ENCODE data around the gene CETP.
"Not testable (repeated sequence)": the region's sequence is repeated elsewhere in the genome, so short reads cannot be mapped to it uniquely, and the experiment has no call there.

Gene CETP

DNA sequence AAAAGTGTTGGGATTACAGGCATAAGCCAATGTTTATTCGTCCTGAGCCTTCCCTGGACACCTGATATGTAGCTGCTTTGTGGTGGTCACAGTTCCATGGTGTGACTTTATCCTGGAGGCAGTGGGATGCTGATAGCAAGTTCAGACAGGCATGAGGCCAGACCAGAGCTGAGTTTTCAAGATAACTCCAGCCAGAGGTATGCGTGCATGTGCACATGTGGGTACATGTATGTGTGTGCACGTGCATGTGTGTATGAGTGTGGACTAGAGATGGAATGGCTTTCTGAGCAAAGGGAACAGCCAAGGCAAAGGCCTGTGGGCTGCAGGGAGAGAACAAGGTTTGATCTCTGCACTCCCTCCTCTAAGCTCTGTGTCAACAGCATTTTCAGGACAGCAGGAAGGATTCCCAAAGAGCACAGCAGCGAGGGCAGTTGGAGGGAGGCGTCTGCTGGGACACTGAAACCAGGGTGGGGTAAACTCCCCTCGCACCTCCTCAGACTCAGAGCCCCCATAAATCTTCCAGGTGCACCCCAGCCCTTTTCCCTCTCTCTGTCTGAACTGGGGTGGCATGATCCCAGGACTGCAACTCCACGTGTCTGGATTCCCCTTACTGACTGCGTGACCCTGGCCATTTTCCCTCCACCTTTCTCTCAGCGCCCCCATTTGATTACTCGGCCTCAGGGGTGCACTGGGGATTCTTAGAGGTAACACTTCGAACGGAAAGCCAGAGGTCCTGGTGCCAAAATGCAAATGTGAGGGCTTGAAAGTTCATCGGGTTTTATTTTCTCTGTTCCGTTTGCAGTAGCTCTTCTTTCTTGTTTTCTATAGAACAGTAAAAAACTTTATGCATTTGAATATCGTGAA, 42.9 kb downstream of the CETP start:
- no peaks in the 10 kb centered on the region for H3K27me3 ChIP-seq (ENCODE audit: control insufficient read depth in 1 of 2, insufficient read depth in 2 of 2, low read length in 2 of 2)
- H3K4me1 ChIP-seq (ENCODE audit: control insufficient read depth in 1 of 2, insufficient read depth in 2 of 2, low read length in 2 of 2), result peaks cover 9 to 13% of the 10 kb centered on the region in 2 donors
- H3K4me3 ChIP-seq (ENCODE audit: low read depth in 1 of 2, low read length in 2 of 2), result no peak overlapping the region
- peaks cover 8 to 9% of the 10 kb centered on the region in 2 donors for H3K36me3 ChIP-seq (ENCODE audit: control insufficient read depth in 1 of 2, insufficient read depth in 2 of 2, low read length in 2 of 2)
- no peak overlapping the region for H3K27ac ChIP-seq (ENCODE audit: low read depth, low read length)
- no peaks in the 10 kb centered on the region for H3K9me3 ChIP-seq (ENCODE audit: control insufficient read depth in 1 of 2, low read length in 2 of 2)
- H3K9ac ChIP-seq (ENCODE audit: low read depth in 1 of 2, low read length in 2 of 2), result no peak overlapping the region

DNA sequence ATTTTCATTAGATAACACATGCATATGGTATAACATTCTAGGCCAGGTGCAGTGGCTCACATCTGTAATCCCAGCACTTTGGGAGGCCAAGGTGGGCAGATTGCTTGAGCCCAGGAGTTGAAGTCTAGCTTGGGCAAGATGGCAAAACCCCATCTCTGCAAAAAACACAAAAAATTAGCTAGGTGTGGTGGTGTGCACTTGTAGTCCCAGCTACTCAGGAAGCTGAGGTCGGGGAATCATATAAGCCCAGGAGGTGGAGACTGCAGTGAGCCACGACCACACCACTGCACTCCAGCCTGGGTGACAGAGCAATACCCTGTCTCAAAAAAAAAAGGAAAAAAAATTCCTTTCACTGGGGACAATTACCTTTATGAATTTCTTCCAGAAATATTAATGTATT, 43.8 kb downstream of the CETP start:
- H3K9ac ChIP-seq (ENCODE audit: low read depth in 1 of 2, low read length in 2 of 2); H3K4me1 ChIP-seq (ENCODE audit: control insufficient read depth in 1 of 2, insufficient read depth in 2 of 2, low read length in 2 of 2); H3K27ac ChIP-seq (ENCODE audit: low read depth, low read length); H3K27me3 ChIP-seq (ENCODE audit: control insufficient read depth in 1 of 2, insufficient read depth in 2 of 2, low read length in 2 of 2); H3K36me3 ChIP-seq (ENCODE audit: control insufficient read depth in 1 of 2, insufficient read depth in 2 of 2, low read length in 2 of 2); H3K4me3 ChIP-seq (ENCODE audit: low read depth in 1 of 2, low read length in 2 of 2); H3K9me3 ChIP-seq (ENCODE audit: control insufficient read depth in 1 of 2, low read length in 2 of 2): not testable (repeated sequence)

DNA sequence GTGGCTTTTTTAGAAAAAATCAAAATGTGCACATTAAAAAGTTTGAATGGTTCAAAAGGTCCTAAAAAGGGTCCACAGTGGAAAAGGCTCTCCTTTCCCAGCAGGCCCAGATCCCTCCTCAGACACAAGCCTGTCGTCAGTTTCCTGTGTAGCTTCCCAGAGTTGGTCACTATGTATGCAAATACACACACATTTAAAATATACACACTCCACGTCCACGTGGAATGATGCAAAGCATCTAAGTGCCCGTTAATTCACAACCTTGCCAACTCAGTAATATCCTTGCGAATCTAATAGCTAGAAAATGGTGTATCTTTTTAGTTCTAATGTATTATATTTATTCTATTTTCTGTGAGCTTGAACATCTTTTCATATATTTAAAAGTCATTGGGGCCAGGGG, 45.3 kb downstream of the CETP start:
- no peaks in the 10 kb centered on the region for H3K27me3 ChIP-seq (ENCODE audit: control insufficient read depth in 1 of 2, insufficient read depth in 2 of 2, low read length in 2 of 2)
- H3K36me3 ChIP-seq (ENCODE audit: control insufficient read depth in 1 of 2, insufficient read depth in 2 of 2, low read length in 2 of 2), result peaks cover 8 to 9% of the 10 kb centered on the region in 2 donors
- H3K4me1 ChIP-seq (ENCODE audit: control insufficient read depth in 1 of 2, insufficient read depth in 2 of 2, low read length in 2 of 2), result no peaks in the 10 kb centered on the region
- no peak overlapping the region for H3K27ac ChIP-seq (ENCODE audit: low read depth, low read length)
- no peak overlapping the region for H3K4me3 ChIP-seq (ENCODE audit: low read depth in 1 of 2, low read length in 2 of 2)
- H3K9ac ChIP-seq (ENCODE audit: low read depth in 1 of 2, low read length in 2 of 2), result no peak overlapping the region
- no peaks in the 10 kb centered on the region for H3K9me3 ChIP-seq (ENCODE audit: control insufficient read depth in 1 of 2, low read length in 2 of 2)

DNA sequence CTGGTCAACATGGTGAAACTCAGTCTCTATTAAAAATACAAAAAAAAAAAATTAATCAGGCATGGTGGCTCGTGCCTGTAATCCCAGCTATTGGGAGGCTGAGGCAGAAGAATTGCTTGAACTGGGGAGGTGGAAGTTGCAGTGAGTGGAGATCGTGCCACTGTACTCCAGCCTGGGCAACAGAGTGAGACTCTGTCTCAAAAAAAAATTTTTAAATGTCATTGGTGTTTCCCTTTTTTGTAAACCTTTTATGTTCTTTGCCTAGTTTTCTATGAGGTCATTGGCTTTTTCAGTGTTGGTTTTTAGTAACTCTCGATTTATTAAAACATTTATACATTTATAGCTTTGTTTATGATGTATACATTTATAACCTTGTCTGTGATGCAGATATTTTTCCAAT, 45.8 kb downstream of the CETP start:
- Histone ChIP-seq H3K9me3 (ENCODE audit: control insufficient read depth in 1 of 2, low read length in 2 of 2) (no peaks in the 10 kb centered on the region), H3K36me3 (ENCODE audit: control insufficient read depth in 1 of 2, insufficient read depth in 2 of 2, low read length in 2 of 2) (peaks cover 8 to 9% of the 10 kb centered on the region in 2 donors), H3K4me3 (ENCODE audit: low read depth in 1 of 2, low read length in 2 of 2) (no peak overlapping the region), H3K9ac (ENCODE audit: low read depth in 1 of 2, low read length in 2 of 2) (no peak overlapping the region), H3K27ac (ENCODE audit: low read depth, low read length) (no peak overlapping the region), H3K4me1 (ENCODE audit: control insufficient read depth in 1 of 2, insufficient read depth in 2 of 2, low read length in 2 of 2) (no peaks in the 10 kb centered on the region), H3K27me3 (ENCODE audit: control insufficient read depth in 1 of 2, insufficient read depth in 2 of 2, low read length in 2 of 2) (no peaks in the 10 kb centered on the region)

DNA sequence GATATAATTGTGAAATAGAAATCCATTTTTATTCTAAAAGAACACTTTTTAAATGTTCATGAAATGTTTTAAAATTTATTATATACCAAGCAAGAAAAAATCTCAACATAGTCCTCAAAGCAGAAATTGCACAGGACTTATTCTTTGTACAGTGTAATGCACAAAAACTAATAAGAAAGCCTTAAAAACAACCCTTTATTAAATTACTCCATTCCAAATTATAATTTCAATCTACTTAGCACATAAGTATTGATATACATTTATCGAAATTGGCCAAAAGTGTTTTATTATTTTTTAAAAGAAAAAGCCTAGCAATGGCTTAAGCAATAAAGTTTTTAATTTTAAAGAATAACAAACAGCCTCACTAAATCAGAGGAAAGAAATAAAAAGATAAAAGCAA, 46.7 kb downstream of the CETP start:
- Histone ChIP-seq H3K4me1 (ENCODE audit: control insufficient read depth in 1 of 2, insufficient read depth in 2 of 2, low read length in 2 of 2) (no peaks in the 10 kb centered on the region), H3K9ac (ENCODE audit: low read depth in 1 of 2, low read length in 2 of 2) (no peak overlapping the region), H3K27ac (ENCODE audit: low read depth, low read length) (no peak overlapping the region), H3K4me3 (ENCODE audit: low read depth in 1 of 2, low read length in 2 of 2) (no peak overlapping the region), H3K36me3 (ENCODE audit: control insufficient read depth in 1 of 2, insufficient read depth in 2 of 2, low read length in 2 of 2) (peaks cover 8 to 9% of the 10 kb centered on the region in 2 donors), H3K9me3 (ENCODE audit: control insufficient read depth in 1 of 2, low read length in 2 of 2) (no peaks in the 10 kb centered on the region), H3K27me3 (ENCODE audit: control insufficient read depth in 1 of 2, insufficient read depth in 2 of 2, low read length in 2 of 2) (no peaks in the 10 kb centered on the region)

DNA sequence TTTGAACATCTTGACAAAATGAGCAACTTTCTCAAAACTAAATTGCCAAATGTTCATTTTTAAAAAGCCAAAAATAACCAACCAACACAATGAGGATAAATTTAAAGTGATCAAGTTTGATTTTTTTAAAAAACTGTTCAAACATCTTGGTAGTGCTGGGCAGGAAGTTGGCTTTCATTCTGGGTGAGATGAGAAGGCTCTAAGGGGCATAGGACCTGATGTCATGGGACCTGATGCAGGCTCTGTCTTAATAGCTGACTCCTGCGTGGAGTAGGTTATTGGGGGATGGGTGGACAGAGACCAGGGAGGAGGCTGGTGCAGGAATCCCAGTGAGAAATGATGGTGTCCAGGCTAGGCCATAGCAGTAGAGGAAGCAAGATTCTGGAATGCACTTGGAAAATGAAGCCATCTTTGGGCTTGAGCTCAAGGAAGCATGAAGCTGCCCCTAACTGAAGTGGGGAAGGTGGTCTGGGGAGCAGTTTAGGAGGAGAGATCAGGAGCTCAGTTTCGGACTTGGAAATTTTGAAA, 48.0 kb downstream of the CETP start:
- Histone ChIP-seq H3K9ac (ENCODE audit: low read depth in 1 of 2, low read length in 2 of 2) (no peak overlapping the region), H3K4me3 (ENCODE audit: low read depth in 1 of 2, low read length in 2 of 2) (no peak overlapping the region), H3K27me3 (ENCODE audit: control insufficient read depth in 1 of 2, insufficient read depth in 2 of 2, low read length in 2 of 2) (no peaks in the 10 kb centered on the region), H3K27ac (ENCODE audit: low read depth, low read length) (no peak overlapping the region), H3K36me3 (ENCODE audit: control insufficient read depth in 1 of 2, insufficient read depth in 2 of 2, low read length in 2 of 2) (peaks cover 2 to 4% of the 10 kb centered on the region in 2 donors), H3K4me1 (ENCODE audit: control insufficient read depth in 1 of 2, insufficient read depth in 2 of 2, low read length in 2 of 2) (peaks cover 3 to 6% of the 10 kb centered on the region in 2 donors), H3K9me3 (ENCODE audit: control insufficient read depth in 1 of 2, low read length in 2 of 2) (no peaks in the 10 kb centered on the region)

DNA sequence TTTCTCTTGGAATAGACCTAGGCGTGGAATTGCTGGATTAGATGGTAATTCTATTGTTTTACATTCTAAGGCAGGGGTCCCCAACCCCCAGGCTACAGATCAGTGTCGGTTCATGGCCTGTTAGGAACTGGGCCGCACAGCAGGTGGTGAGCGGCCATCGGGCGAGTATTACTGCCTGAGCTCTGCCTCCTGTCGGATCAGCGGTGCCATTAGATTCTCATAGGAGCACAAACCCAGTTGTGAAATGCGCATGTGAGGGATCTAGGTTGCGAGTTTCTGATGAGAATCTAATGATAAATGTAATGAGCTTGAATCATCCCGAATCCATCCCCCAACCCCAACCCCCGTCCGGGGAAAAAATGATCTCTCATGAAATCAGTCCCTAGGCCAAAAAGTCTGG, 50.6 kb downstream of the CETP start:
- Histone ChIP-seq H3K4me1 (ENCODE audit: control insufficient read depth in 1 of 2, insufficient read depth in 2 of 2, low read length in 2 of 2) (peaks cover 3 to 6% of the 10 kb centered on the region in 2 donors), H3K27me3 (ENCODE audit: control insufficient read depth in 1 of 2, insufficient read depth in 2 of 2, low read length in 2 of 2) (no peaks in the 10 kb centered on the region), H3K9ac (ENCODE audit: low read depth in 1 of 2, low read length in 2 of 2) (no peak overlapping the region), H3K4me3 (ENCODE audit: low read depth in 1 of 2, low read length in 2 of 2) (no peak overlapping the region), H3K9me3 (ENCODE audit: control insufficient read depth in 1 of 2, low read length in 2 of 2) (no peaks in the 10 kb centered on the region), H3K27ac (ENCODE audit: low read depth, low read length) (no peak overlapping the region), H3K36me3 (ENCODE audit: control insufficient read depth in 1 of 2, insufficient read depth in 2 of 2, low read length in 2 of 2) (peaks cover 0 to 4% of the 10 kb centered on the region in 2 donors)

DNA sequence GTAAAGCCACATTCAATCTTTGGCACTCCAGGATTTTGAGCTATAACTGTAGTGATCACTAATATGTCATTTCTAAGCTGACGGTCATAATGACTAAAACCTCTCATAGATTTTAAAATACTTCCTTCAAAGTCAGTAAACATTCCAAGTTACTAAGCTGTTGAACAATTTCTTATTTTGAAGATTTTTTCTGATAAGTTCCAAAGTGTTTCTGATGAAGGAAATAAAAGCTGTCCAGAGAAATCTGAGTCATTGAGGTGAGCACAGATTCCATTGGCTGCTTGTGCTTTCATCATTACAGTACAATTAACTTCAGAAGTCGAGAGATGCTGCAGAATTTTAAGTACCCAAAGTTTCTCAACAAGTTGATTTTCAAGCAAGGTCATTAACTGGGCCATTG, 51.5 kb downstream of the CETP start:
- Histone ChIP-seq H3K9me3 (ENCODE audit: control insufficient read depth in 1 of 2, low read length in 2 of 2) (no peaks in the 10 kb centered on the region), H3K27me3 (ENCODE audit: control insufficient read depth in 1 of 2, insufficient read depth in 2 of 2, low read length in 2 of 2) (no peaks in the 10 kb centered on the region), H3K36me3 (ENCODE audit: control insufficient read depth in 1 of 2, insufficient read depth in 2 of 2, low read length in 2 of 2) (peaks cover 5 to 12% of the 10 kb centered on the region in 2 donors), H3K4me1 (ENCODE audit: control insufficient read depth in 1 of 2, insufficient read depth in 2 of 2, low read length in 2 of 2) (peaks cover 3 to 6% of the 10 kb centered on the region in 2 donors), H3K9ac (ENCODE audit: low read depth in 1 of 2, low read length in 2 of 2) (no peak overlapping the region), H3K27ac (ENCODE audit: low read depth, low read length) (no peak overlapping the region), H3K4me3 (ENCODE audit: low read depth in 1 of 2, low read length in 2 of 2) (no peak overlapping the region)

DNA sequence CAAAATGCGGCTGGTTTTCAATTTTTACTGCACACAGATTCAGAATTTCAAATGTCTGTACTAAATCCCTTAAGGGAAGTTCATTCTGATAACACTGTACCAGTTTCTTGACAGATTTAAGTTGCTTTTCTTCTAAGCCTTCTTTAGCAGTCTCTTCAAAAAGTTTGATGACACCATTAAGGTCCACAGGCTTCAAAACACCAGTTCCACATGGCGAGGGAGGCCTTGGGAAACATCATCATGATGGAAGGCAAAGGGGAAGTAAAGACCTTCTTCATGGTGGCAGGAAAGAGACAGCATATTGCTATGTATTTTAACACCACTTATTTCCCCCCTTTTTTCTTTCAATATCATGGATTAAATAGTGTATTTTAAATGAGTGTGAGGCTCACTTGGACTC, 52.2 kb downstream of the CETP start:
- peaks cover 10 to 15% of the 10 kb centered on the region in 2 donors for H3K36me3 ChIP-seq (ENCODE audit: control insufficient read depth in 1 of 2, insufficient read depth in 2 of 2, low read length in 2 of 2)
- peaks cover 3 to 6% of the 10 kb centered on the region in 2 donors for H3K4me1 ChIP-seq (ENCODE audit: control insufficient read depth in 1 of 2, insufficient read depth in 2 of 2, low read length in 2 of 2)
- no peaks in the 10 kb centered on the region for H3K27me3 ChIP-seq (ENCODE audit: control insufficient read depth in 1 of 2, insufficient read depth in 2 of 2, low read length in 2 of 2)
- peak overlapping the region in 1 of 2 donors; percentile 10 for H3K9ac ChIP-seq (ENCODE audit: low read depth in 1 of 2, low read length in 2 of 2)
- H3K9me3 ChIP-seq (ENCODE audit: control insufficient read depth in 1 of 2, low read length in 2 of 2), result no peaks in the 10 kb centered on the region
- no peak overlapping the region for H3K27ac ChIP-seq (ENCODE audit: low read depth, low read length)
- H3K4me3 ChIP-seq (ENCODE audit: low read depth in 1 of 2, low read length in 2 of 2), result no peak overlapping the region

DNA sequence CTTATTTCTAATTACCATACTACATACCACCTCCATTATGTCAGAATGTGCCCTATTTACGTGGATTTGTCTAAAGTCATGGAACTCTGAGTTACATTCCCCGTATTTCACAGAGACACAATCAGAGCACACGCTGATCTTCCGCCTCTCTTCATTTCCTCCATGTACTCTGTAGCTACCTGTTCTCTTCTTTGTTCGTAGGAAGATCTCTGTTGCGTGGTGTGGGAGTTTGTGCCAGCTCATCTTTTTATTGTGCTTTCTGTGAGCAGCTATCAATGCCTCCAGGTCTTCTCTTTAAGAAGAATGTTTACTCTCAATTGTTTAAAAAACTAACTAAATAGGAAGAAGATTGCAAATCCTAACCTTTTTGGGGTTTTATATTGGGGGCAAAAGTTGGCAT, 54.6 kb downstream of the CETP start:
- Histone ChIP-seq H3K4me1 (ENCODE audit: control insufficient read depth in 1 of 2, insufficient read depth in 2 of 2, low read length in 2 of 2) (peaks cover 3 to 6% of the 10 kb centered on the region in 2 donors), H3K9ac (ENCODE audit: low read depth in 1 of 2, low read length in 2 of 2) (no peak overlapping the region), H3K4me3 (ENCODE audit: low read depth in 1 of 2, low read length in 2 of 2) (no peak overlapping the region), H3K36me3 (ENCODE audit: control insufficient read depth in 1 of 2, insufficient read depth in 2 of 2, low read length in 2 of 2) (peaks cover 22 to 28% of the 10 kb centered on the region in 2 donors), H3K27ac (ENCODE audit: low read depth, low read length) (no peak overlapping the region), H3K9me3 (ENCODE audit: control insufficient read depth in 1 of 2, low read length in 2 of 2) (no peaks in the 10 kb centered on the region), H3K27me3 (ENCODE audit: control insufficient read depth in 1 of 2, insufficient read depth in 2 of 2, low read length in 2 of 2) (no peaks in the 10 kb centered on the region)

Measured in duodenal mucosa (tissue), 2 donors.